GM21528 (cell line): ENCODE results near the gene POLR2H.
A peak's percentile ranks its signal among the peaks of the same experiment; 100 is the strongest.

Source experiments
- ATAC-seq: cut with Tn5 transposase; IDR thresholded peaks from one replicate; pipeline ENCODE4 v1.9.1; 2021; ENCODE audit warnings: mild to moderate bottlenecking, moderate library complexity; ENCODE audit not compliant: unreplicated experiment, low FRiP score

POLR2H gene

DNA sequence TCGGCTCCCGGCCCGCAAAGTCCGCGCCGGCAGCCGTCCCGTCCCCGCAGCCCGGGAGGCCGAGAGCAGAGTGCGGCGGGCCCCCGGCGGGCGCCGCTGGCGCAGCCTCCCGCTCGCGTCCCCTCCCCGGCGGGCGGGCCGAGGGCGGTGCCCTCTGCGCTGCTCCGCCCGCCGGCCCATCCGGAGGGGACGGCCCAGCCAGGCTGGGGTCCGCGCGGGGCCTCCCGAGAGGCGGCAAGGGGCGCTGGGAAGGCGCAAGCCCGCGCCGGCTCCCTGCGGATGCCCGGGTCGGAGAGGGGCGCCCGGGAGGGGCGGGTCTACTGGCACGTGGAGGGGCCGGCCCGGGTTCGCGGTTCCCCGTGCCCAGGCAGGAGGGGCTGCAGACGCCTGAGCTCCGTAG lies at the start of gene POLR2H, which contains the start of gene CLCN2:
POLR2H (plus strand) TSS at position 179 of the 400 bp plus-strand sequence. CDS start 1,783 bp downstream, outside the sequence.
CLCN2 (minus strand) TSS at position 74 of the 400 bp plus-strand sequence. CDS start 126 bp downstream, outside the sequence.
- ATAC-seq: peak; percentile 40

DNA sequence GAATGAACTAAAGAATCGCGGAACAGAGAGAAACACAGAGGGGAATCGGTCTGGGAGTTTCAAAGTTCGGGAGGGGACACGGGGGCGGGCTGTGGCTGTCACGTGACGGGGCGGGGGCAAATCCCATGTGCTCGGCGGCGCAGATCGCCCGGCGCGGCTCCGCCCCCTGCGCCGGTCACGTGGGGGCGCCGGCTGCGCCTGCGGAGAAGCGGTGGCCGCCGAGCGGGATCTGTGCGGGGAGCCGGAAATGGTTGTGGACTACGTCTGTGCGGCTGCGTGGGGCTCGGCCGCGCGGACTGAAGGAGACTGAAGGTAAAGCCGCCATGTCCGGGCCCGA lies 47.2 kb upstream of the POLR2H start, which contains the start of gene EIF4G1:
EIF4G1 (plus strand) TSS at position 244 of the 337 bp plus-strand sequence. CDS start 1,191 bp downstream, outside the sequence.
- peak; percentile 75 for ATAC-seq

DNA sequence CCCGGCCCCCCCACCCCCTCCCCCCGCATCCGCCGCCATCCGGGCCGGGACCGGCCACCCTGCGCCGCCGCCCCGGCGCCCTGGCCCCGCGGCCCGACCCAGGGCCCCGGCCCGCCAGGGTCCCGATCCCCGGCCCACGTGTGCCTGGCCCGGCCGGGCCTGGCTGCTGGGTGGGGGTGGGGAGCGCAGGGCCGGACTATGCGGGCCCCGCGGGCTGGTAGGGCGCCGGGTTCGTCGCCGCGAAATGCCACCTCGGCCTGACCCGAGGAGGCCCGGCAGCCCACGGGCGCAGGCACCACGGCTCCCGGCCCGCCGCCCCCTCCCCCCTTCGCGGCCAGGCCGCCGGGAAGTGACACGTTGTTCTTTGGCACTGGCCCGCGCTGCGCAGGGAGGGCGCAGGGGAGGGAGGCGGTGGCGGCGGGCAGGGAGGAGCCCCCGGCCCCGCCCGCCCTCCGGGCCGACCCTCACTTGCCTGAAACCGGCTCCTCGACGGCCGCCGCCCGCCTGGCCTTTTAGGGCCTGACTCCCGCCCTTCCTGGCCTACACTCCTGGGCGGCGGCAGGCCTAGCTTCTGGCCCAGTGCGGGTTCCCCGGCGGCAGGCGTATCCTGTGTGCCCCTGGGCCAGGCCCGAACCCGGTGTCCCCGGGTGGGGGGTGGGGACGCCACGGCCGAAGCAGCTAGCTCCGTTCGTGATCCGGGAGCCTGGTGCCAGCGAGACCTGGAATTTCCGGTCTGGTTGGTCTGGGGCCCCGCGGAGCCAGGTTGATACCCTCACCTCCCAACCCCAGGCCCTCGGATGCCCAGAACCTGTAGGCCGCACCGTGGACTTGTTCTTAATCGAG lies 46.6 kb upstream of the POLR2H start:
- peak; percentile 36 for ATAC-seq

DNA sequence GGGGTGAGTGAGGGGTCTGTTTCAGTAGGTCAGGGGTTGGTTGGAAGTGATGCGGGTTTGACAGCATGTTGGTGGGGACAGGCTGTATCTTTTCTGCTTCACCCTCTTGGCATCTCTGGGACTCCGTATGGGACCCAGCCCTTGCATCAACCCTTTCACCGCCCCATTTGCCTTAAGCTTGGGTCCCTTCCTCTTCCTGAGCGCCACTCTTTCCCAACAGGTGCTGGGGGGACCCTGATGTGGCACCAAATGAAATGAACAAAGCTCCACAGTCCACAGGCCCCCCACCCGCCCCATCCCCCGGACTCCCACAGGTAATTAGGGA lies 46.0 kb upstream of the POLR2H start:
- ATAC-seq: peak; percentile 2

GRCh38 chr3:184315871-184316661 lies 45.4 kb upstream of the POLR2H start:
- ATAC-seq: no peak

- ATAC-seq: no peak
Measured at GRCh38 chr3:184316792-184317191, 44.7 kb upstream of the POLR2H start.

DNA sequence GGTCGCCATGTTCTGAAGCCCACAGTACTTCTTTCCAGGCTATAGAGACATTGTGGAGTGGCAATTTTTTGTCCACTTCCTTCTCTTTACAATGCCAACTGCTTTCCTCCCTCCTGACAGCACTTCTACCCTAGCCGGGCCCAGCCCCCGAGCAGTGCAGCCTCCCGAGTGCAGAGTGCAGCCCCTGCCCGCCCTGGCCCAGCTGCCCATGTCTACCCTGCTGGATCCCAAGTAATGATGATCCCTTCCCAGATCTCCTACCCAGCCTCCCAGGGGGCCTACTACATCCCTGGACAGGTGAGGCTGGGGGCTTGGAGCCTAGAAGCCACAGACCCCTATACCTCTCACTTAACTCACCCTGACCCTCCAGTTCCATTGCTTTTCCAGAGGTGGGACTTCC lies 44.3 kb upstream of the POLR2H start:
- ATAC-seq: no peak

DNA sequence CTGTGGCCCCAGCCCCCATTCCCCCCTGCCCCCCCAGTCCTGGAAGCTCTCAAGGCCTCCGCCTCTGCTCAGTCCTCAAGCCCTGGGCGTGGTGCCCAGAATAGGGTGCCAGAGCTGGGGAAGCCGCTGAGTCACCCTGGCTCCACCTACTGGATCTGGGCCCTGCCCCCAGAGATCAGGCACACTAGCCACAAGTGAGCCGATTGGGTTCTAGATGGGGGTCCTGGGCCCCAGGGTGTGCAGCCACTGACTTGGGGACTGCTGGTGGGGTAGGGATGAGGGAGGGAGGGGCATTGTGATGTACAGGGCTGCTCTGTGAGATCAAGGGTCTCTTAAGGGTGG lies 41.4 kb upstream of the POLR2H start:
- no peak for ATAC-seq

- ATAC-seq: no peak
Measured at GRCh38 chr3:184321666-184322065, 39.8 kb upstream of the POLR2H start.

DNA sequence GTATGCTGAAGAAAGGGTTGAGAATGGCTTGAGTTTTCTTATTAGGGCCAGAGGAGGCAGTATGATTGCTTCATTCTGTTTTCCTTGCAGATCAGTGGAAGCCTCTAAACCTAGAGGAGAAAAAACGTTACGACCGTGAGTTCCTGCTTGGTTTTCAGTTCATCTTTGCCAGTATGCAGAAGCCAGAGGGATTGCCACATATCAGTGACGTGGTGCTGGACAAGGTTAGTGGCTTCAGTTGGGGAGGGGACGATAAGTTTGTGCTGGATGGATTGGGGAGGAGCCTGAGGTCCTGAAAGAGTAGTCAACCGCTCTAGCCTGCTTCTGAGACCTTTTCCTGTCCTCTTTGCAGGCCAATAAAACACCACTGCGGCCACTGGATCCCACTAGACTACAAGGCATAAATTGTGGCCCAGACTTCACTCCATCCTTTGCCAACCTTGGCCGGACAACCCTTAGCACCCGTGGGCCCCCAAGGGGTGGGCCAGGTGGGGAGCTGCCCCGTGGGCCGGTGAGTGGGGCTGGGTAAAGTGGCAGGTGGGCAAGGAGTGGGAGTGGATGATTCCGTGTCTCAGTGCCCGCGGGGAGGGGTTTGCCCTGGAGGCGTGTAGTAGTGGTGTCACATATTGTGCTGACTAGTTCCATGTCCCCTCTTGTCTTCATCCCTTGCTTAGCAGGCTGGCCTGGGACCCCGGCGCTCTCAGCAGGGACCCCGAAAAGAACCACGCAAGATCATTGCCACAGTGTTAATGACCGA lies 38.6 kb upstream of the POLR2H start:
- ATAC-seq: no peak

GRCh38 chr3:184323696-184324095 lies 37.8 kb upstream of the POLR2H start:
- no peak for ATAC-seq

DNA sequence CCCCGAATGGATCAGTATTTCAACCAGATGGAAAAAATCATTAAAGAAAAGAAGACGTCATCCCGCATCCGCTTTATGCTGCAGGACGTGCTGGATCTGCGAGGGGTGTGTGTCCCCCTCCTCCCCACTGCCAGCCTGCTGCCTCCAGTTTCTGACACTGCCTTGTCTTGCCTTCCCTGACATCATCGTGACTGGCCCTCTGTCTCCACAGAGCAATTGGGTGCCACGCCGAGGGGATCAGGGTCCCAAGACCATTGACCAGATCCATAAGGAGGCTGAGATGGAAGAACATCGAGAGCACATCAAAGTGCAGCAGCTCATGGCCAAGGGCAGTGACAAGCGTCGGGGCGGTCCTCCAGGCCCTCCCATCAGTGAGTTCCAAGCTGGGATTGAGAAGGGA lies 36.2 kb upstream of the POLR2H start:
- ATAC-seq: no peak

DNA sequence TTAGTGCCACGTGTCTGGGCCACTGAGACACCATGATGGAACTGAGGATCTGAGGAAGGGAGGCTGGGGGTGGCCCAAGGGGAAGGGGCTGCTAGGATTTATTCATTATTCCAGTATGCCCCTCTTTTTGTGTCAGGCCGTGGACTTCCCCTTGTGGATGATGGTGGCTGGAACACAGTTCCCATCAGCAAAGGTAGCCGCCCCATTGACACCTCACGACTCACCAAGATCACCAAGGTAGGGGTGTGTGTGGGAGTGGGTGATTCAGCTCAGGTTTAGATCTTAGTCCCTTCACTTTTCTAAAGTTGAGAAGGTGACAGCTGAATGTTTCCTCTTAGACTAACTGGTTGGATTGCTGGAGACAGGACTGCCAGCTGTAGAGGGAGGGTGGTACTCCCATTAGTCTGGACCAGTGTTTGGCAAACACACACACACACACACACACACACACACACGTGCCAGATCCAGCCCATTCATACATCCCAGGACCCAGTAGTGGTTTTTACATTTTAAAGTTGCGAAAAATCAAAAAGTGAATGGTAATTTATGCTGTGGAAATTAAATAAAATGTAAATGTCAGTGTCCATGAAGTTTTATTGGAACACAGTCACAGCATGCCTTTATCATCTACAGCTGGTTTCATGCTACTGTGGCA lies 35.7 kb upstream of the POLR2H start:
- ATAC-seq: no peak

GRCh38 chr3:184327171-184327570 lies 34.3 kb upstream of the POLR2H start:
- ATAC-seq: no peak

- no peak for ATAC-seq
Measured at GRCh38 chr3:184328516-184328915, 33.0 kb upstream of the POLR2H start.

DNA sequence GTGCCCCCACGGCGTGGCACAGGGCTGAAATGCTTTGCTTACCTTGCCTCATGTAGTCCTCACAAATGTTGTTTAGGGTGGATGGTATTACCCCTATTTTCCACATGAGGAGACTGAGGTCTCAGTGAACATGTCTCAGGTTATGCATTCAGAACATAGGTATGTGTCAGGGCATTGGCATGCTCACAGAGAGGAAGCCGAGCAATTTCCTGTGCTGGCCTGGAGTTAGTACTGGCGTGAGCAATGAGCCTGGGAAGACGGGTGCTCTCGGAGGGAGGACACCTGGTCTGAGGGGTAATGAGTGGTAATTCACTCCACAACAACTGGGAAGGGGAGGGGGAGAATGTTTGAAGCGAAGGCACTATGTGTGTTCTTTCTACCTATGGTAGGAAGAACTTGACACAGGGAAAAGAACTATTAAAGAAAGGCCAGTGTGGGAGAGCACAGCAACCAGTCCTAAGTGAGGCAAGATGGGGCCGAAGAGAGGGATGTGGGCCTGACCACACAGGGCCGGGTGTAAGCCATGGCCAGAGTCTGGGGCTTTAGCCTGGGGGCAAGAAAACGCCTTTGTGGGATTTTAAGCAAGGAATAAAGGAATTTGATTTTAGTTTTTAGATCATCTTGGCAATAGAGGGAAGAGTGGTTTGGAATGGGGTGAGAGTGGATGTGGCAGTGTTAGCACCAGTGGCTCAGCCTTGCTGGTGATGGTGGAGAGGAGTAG lies 29.0 kb upstream of the POLR2H start:
- ATAC-seq: no peak

DNA sequence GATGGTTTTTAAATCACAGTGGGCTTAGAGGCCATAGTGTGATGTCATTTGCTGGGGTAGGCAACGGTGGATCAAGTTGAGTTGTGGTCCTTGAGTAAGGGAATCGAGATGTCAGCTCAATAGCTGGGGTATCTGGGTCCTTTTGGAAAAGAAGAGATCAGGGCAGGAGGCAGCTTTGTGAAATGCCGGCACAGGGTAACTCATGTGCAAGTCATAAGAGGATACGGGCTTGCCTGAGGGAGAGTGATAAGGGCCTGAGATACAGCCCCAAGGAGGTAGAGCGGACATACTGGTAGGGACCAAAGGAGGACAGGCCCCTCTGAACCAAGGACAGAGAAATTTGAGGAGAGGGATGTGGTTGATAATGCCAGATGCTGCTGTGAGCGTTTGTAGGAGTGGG lies 28.3 kb upstream of the POLR2H start:
- ATAC-seq: no peak

DNA sequence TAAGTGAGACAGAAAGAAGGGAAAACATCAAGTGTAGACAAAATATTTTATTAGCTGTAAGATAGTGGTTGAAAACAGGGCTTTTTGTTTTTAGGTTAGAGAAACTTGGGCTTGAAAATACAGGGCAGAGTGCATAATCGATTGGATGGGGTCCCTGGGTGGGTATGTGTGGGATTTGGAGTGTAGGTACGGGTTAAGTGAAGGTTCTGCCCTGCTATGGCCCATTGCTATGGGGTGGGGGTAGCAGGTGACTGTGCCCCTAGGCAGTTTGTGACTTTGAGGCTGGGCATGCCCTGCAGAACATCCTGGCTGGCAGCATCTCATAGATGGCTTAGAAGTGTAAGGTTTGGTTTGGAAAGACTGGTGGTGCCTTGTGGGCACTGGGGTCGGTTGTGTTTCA lies 27.8 kb upstream of the POLR2H start:
- ATAC-seq: no peak

DNA sequence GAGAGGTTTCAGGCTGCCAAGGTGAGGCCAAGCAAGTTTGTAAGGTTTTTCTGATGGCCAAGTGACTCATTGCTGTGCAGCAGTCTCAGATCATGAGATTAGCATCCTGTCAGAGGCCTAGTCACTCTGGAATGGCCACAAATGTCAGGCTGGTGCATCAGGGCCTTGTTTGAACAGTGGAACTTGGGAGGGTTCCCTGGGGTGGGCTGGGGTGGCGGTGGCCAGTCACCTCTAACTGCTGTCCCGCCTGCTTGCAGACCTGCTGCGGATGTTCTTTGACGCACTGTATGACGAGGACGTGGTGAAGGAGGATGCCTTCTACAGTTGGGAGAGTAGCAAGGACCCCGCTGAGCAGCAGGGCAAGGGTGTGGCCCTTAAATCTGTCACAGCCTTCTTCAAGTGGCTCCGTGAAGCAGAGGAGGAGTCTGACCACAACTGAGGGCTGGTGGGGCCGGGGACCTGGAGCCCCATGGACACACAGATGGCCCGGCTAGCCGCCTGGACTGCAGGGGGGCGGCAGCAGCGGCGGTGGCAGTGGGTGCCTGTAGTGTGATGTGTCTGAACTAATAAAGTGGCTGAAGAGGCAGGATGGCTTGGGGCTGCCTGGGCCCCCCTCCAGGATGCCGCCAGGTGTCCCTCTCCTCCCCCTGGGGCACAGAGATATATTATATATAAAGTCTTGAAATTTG lies 26.9 kb upstream of the POLR2H start:
- ATAC-seq: no peak
